Gastrocnemius medialis (tissue), 4 donors: ENCODE data around the gene SH3PXD2B. TPM values are rescaled to one million over a fixed set of nuclear protein-coding genes. Genes with fewer than 3 reads are reported as not detected.

Experiments
- ATAC-seq, 2 donors: fragments of 150-250 bp; one replicate each; pipeline ENCODE4 v1.9.1; 2016
- DNase-seq, 2 donors: peaks; one replicate each; pipeline ENCODE4 v3.0.0-alpha.2; 2019
- H3K27ac ChIP-seq, 4 donors: fragments of 200-600 bp; sonication (generic); 1 replicate in 1 of 4; 2 replicates in 3 of 4; pipeline ENCODE4 v1.5.1; 2016 to 2018; ENCODE audit warnings: mild to moderate bottlenecking in 2 of 4, moderate library complexity in 1 of 4
- H3K27me3 ChIP-seq, 3 donors: fragments of 200-600 bp; sonication (generic) in 2 of 3; 1 replicate in 1 of 3; 2 replicates in 2 of 3; pipeline versions ENCODE4 v1.5.1 to v1.6.0; 2016 to 2019; ENCODE audit warnings: mild to moderate bottlenecking in 1 of 3, moderate library complexity in 1 of 3
- H3K36me3 ChIP-seq, 2 donors: fragments of 200-600 bp; sonication (generic) in 1 of 2; one replicate each; pipeline ENCODE4 v1.5.1; 2017 to 2018
- H3K4me1 ChIP-seq, 2 donors: fragments of 200-600 bp; sonication (generic) in 1 of 2; one replicate each; pipeline ENCODE4 v1.5.1; 2016 to 2017; ENCODE audit warnings: mild to moderate bottlenecking in 2 of 2
- H3K4me3 ChIP-seq, 4 donors: fragments of 200-600 bp; sonication (generic) in 3 of 4; 1 replicate in 1 of 4; 2 replicates in 3 of 4; pipeline ENCODE4 v1.5.1; 2016 to 2019; ENCODE audit warnings: mild to moderate bottlenecking in 2 of 4
- H3K9me3 ChIP-seq, 3 donors: fragments of 200-600 bp; sonication (generic) in 2 of 3; 1 replicate in 1 of 3; 2 replicates in 2 of 3; pipeline ENCODE4 v1.5.1; 2016 to 2019
- POLR2A ChIP-seq, 2 donors: fragments of 450-650 bp; IDR thresholded peaks; one replicate each; pipeline ENCODE4 v1.6.1; 2017; ENCODE audit warnings: antibody characterized with exemption in 2 of 2, mild to moderate bottlenecking in 2 of 2, moderate library complexity in 2 of 2
- in situ Hi-C, 4 donors: fragments of 200-750 bp; cut with MboI; loops; one replicate each; pipeline versions ENCODE4 v1.15.0 to v1.8.0; 2017; ENCODE audit warnings: low sequenced_read_pairs in 4 of 4
- intact Hi-C: fragments of 100-400 bp; cut with DNase I; formaldehyde crosslinking; loops from one replicate; pipeline ENCODE4 v1.15.1; 2023; ENCODE audit warnings: low total_unique reads
- total RNA-seq, 4 donors: library from RNA; depleted of rRNA; stranded (reverse); fragments of >200 nt; gene quantifications; one replicate each; pipeline versions ENCODE4 v1.1.0 to v1.2.3, GENCODE V29; 2016
- TF ChIP-seq, protein P1 (sequence below), 5 experiments: fragments of 450-650 bp in 3 of 5; fragments of 200-600 bp in 2 of 5; sonication (generic) in 2 of 5; IDR thresholded peaks in 4 of 5; conservative IDR thresholded peaks in 1 of 5; 1 replicate in 4 of 5; 2 replicates in 1 of 5; pipeline ENCODE4 v1.5.1; 2016 to 2019; ENCODE audit warnings: antibody characterized with exemption in 5 of 5, mild to moderate bottlenecking in 3 of 5, moderate library complexity in 3 of 5

Gene SH3PXD2B
- total RNA-seq, 4 donors from 2014 or later = 2.7 to 10.2 (median 4.2) TPM

DNA sequence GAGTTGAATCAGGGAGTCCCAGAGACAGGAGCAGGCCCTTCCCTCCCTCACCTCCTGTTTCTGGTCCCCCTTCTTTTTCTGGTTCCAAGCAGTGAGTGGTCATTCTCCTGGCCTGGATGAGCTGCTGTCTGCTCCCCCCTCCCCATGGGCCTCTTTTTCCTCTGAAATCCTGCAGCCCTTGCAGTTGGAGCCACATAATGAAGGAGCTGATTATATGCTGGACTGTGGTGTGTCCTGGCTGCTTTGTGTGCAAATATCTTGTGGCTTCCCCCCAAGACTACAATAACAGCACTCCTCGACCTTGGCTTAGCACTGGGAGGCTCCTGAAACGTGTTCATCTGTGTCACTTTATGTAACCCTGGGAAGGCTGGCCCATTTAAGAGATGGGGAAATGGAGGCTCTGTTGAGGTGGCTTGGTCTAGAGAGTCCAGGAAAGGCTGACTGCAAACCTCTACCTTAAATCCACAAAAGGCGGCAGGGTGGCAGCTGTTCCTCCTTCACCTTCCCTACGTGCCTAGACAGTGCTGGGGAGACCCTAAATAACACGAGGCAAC is 69.2 kb downstream of the SH3PXD2B start:
- no peak for DNase-seq

DNA sequence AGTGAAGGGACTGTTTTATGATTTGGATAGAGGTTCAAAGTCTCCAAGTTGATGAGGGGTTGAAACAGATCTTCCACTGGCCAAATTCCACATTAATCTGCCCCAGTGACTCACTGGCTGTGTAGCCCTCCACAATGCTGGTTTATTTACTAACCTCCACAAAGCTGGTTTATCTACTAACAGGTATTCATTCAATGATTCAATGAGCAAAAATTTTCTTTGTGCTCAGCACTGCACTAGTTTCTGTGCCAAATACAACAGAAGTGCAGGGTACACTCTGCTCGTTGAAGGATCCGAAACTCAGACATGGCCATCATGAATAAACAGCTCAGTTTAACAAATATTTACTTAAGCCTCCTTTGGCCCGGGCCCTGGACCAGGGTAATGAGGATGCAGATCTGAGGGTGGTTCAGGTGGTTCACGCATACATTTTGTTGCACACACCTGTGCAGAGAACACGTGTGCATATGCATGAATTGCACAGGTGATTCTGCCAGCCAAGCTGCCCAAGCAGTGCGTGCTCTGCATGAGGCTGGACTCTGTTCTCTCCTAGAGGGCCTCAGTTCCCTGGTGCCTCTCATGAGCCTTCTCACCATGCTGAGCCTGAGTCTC is 71.0 kb downstream of the SH3PXD2B start:
- no peaks in the 10 kb centered on the region for H3K9me3 ChIP-seq
- DNase-seq (no peak), ATAC-seq (no peak)
- no peak for TF ChIP-seq POLR2A (IDR thresholded peaks at IDR 0.05)
- TF ChIP-seq, protein P1, sequence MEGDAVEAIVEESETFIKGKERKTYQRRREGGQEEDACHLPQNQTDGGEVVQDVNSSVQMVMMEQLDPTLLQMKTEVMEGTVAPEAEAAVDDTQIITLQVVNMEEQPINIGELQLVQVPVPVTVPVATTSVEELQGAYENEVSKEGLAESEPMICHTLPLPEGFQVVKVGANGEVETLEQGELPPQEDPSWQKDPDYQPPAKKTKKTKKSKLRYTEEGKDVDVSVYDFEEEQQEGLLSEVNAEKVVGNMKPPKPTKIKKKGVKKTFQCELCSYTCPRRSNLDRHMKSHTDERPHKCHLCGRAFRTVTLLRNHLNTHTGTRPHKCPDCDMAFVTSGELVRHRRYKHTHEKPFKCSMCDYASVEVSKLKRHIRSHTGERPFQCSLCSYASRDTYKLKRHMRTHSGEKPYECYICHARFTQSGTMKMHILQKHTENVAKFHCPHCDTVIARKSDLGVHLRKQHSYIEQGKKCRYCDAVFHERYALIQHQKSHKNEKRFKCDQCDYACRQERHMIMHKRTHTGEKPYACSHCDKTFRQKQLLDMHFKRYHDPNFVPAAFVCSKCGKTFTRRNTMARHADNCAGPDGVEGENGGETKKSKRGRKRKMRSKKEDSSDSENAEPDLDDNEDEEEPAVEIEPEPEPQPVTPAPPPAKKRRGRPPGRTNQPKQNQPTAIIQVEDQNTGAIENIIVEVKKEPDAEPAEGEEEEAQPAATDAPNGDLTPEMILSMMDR (IDR thresholded peaks at IDR 0.05 in 4 of 5, conservative IDR thresholded peaks at IDR 0.05 in 1 of 5) = no peak
- in situ Hi-C loops = no loop called here
- H3K36me3 ChIP-seq = no peaks in the 10 kb centered on the region
- H3K4me3 ChIP-seq = no peak overlapping the region
- H3K27ac ChIP-seq = no peak overlapping the region
- H3K4me1 ChIP-seq = no peaks in the 10 kb centered on the region
- no peaks in the 10 kb centered on the region for H3K27me3 ChIP-seq
- intact Hi-C loops = no loop called here

More for the DNA sequence above, 69.2 kb downstream of the SH3PXD2B start:
- intact Hi-C loops = no loop called here
- in situ Hi-C loops = no loop called here
- Histone ChIP-seq H3K36me3 (no peaks in the 10 kb centered on the region), H3K4me3 (no peak overlapping the region), H3K27ac (no peak overlapping the region), H3K27me3 (no peaks in the 10 kb centered on the region), H3K9me3 (no peaks in the 10 kb centered on the region), H3K4me1 (no peaks in the 10 kb centered on the region)
- ATAC-seq = no peak
- no peak for TF ChIP-seq POLR2A (IDR thresholded peaks at IDR 0.05)
- TF ChIP-seq, protein P1 (IDR thresholded peaks at IDR 0.05 in 4 of 5, conservative IDR thresholded peaks at IDR 0.05 in 1 of 5) = no peak

DNA sequence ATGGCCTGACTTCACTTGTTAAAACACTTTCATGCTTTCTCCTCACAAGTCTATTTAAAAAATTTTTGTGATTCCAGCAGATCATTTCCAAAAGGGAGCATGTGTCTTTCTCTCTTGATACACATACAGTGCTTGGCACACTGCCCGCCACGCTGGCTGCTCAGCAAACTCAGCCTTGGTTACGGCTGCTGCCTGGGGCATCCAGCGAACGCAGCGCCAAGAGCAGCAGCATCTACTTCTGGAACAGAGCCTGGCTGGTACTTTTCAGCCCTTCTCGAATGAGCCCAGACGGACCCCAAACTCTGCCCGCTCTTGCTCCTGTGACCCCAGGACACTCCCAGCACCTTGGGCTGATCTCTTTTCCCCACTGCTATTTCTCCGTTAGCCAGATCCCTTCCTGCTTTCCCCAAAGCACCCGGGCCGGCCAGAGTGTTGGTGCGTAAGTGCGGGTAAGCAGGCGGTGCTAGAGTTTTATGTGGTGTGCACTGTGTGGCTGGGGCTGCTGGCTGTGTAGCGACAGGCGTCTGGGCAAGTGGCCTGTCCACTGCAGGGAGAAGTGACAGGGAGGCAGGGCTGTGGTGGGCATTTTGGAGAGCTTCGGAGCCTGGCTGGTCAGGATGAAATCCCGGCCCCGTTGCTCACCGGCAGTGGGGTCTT is 73.2 kb downstream of the SH3PXD2B start:
- intact Hi-C loops (no loop called here), in situ Hi-C loops (no loop called here)
- TF ChIP-seq, protein P1 (IDR thresholded peaks at IDR 0.05 in 4 of 5, conservative IDR thresholded peaks at IDR 0.05 in 1 of 5) = no peak
- no peak for TF ChIP-seq POLR2A (IDR thresholded peaks at IDR 0.05)
- H3K27me3 ChIP-seq = no peaks in the 10 kb centered on the region
- ATAC-seq (peak in 1 of 2 donors; percentile 18), DNase-seq (peak in 1 of 2 donors; percentile 27)
- no peaks in the 10 kb centered on the region for H3K4me1 ChIP-seq
- no peak overlapping the region for H3K4me3 ChIP-seq
- no peaks in the 10 kb centered on the region for H3K9me3 ChIP-seq
- no peak overlapping the region for H3K27ac ChIP-seq
- H3K36me3 ChIP-seq = no peaks in the 10 kb centered on the region

DNA sequence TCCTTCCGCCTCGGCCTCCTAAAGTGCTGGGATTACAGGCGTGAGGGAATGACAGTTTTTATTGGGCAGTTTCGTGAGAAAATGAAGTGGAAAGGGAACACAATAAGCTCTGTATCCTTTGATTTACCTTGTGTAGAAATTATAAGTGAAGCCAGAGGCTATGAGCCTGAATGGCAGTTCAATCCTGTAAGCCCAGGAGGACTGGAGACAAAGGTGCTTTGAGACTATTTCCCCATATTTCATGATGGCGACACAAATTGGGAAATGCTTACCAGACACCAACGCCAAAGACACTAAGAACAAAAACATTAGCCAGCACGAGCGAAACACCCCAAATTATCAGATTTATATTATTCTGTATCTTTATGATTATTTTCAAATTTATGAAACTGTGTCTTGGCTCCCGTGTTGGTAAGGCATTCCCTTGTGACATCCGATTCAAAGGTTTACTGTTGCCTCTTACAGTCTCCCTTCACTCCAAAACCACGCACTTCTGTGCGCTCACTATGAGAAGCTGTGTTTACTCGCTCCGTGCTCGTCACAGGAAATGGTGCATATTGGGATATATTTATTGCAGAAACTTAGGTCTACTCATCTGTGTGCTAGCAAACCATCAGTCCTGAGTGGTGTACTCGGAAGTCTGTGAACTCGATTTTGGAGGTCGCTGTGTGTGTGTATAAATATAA is 73.9 kb downstream of the SH3PXD2B start:
- ATAC-seq (no peak), DNase-seq (no peak)
- H3K4me1 ChIP-seq = no peaks in the 10 kb centered on the region
- H3K27ac ChIP-seq = no peak overlapping the region
- no peak overlapping the region for H3K4me3 ChIP-seq
- H3K36me3 ChIP-seq = no peaks in the 10 kb centered on the region
- TF ChIP-seq, protein P1 (IDR thresholded peaks at IDR 0.05 in 4 of 5, conservative IDR thresholded peaks at IDR 0.05 in 1 of 5) = no peak
- TF ChIP-seq POLR2A (IDR thresholded peaks at IDR 0.05) = no peak
- no peaks in the 10 kb centered on the region for H3K27me3 ChIP-seq
- in situ Hi-C loops (no loop called here), intact Hi-C loops (no loop called here)
- no peaks in the 10 kb centered on the region for H3K9me3 ChIP-seq
